GM18526 (cell line): ENCODE results near the gene RAET1L.

Experiments used
- POLR2A ChIP-seq: IDR thresholded peaks from 3 replicates; pipeline ENCODE4 v1.6.1; 2011; ENCODE audit not compliant: insufficient read length; ENCODE audit errors: extremely low read depth

Gene RAET1L

DNA sequence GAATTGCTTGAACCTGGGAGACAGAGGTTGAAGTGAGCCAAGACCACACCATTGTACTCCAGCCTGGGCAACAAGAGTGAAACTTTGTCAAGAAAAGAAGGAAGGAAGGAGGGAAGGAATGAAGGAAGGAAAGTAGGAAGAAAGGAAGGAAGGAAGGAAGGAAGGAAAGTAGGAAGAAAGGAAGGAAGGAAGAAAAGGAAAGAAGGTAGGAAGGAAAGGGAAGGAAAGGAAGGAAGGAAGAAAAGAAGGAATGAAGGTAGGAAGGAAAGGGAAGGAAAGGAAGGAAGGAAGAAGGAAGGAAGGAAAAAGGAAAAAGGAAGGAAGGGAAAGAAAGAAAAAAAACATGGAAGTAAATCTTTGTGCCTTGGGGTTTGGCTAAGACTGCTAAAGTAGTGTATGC is 49.9 kb downstream of the RAET1L start:
- TF ChIP-seq POLR2A: no peak

DNA sequence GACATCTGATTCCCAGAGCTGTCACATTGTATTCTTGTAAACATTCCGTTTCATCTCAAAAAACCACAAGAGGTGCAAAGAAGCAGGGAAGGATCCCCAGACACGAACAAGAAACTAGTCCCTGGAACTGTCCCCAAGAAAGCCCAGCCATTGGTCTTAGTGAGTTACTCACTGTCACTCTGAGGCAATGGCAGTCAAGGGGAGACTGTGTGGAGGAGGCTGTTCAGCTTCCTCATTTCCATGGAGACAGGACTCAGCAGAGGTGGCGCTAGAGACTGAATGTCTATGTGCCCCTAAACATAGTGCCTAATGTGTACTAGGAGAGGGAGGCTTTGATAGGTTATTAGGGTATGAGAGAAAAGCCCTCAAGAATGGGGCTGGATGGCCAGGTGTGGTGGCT is 50.5 kb downstream of the RAET1L start:
- TF ChIP-seq POLR2A: no peak

DNA sequence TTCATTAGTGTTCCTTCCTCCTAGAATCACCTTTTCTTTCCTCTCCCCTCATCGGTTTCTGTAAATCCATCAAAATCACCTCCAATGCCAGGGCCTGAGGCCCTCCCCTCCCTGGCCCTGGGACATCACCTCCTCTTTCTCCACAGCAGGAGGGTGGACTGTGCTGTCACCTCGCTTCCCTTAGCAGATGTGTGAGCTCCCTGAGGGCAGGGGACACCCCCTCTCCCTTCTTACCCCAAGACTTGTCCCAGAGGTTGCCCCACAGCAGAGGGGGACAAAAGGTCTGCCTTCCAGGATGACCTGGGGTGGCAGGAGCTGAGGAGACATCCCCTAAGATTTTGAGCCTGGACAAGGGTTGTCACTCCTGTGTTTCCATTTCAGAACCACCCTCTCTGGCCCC is 55.7 kb downstream of the RAET1L start:
- no peak for TF ChIP-seq POLR2A
